Caki2 (cell line): ENCODE data around the gene DDX43. TPM values are rescaled to one million over a fixed set of nuclear protein-coding genes. Genes with fewer than 3 reads are reported as not detected.
"Not testable (repeated sequence)": the region's sequence is repeated elsewhere in the genome, so short reads cannot be mapped to it uniquely, and the experiment has no call there.

Experiments used
- DNase-seq: peaks from one replicate; pipeline ENCODE4 v3.0.0-alpha.2; 2015; ENCODE audit warnings: low read depth
- in situ Hi-C: cut with HindIII; loops from 2 replicates; pipeline ENCODE4 v1.10.0; 2016; ENCODE audit warnings: low sequenced_read_pairs, low pct_unique_long_range_greater_than_20kb, mixed read lengths
- total RNA-seq: library from RNA; depleted of rRNA; stranded (reverse); fragments of >200 nt; shearing (Covaris generic); gene quantifications from 2 replicates; pipeline ENCODE4 v1.2.3, GENCODE V29; 2014; ENCODE audit warnings: low replicate concordance; rRNA removed

Gene DDX43
- total RNA-seq, 1 experiment from 2014 or later, result 3.5 TPM

- DNase-seq, result no peak
- in situ Hi-C loops, result no loop called here
Measured at GRCh38 chr6:73455865-73456629, 61.4 kb downstream of the DDX43 start.

GRCh38 chr6:73459474-73459873 lies 64.8 kb downstream of the DDX43 start:
- DNase-seq, in situ Hi-C loops: not testable (repeated sequence)

GRCh38 chr6:73460056-73460455 lies 65.4 kb downstream of the DDX43 start:
- in situ Hi-C loops, result no loop called here

GRCh38 chr6:73461537-73462350 lies 67.1 kb downstream of the DDX43 start, which contains the start of gene MTO1:
Gene MTO1 (plus strand): TSS chr6:73461737. CDS start chr6:73461855, 118 bp downstream.
- peak; percentile 86 for DNase-seq
- in situ Hi-C loops, result no loop called here

More at GRCh38 chr6:73460056-73460455, 65.4 kb downstream of the DDX43 start:
- no peak for DNase-seq

Other genes starting within 250 kb of the DDX43 start
- gene KHDC1L, start 169.3 kb upstream of the DDX43 start, total RNA-seq, result not detected in 2 replicates
- gene KHDC1, start 131.6 kb upstream of the DDX43 start, total RNA-seq, result 0.14 and 3.3 TPM in 2 replicates
- not detected in 2 replicates for gene DPPA5, start 40.6 kb upstream of the DDX43 start, total RNA-seq
- gene KHDC3L, start 32.2 kb upstream of the DDX43 start, total RNA-seq, result not detected in 2 replicates
- gene OOEP, start 24.9 kb upstream of the DDX43 start, total RNA-seq, result 4.1 TPM in 1 of 2 replicates, not detected in the other
- gene CGAS, start 57.5 kb downstream of the DDX43 start, total RNA-seq, result 18.9 and 21.9 TPM in 2 replicates
- gene MTO1, start 66.9 kb downstream of the DDX43 start, total RNA-seq, result 9.9 and 17.4 TPM in 2 replicates
- gene EEF1A1, start 126.2 kb downstream of the DDX43 start, total RNA-seq, result 12,857 and 13,074 TPM in 2 replicates